B cell (primary cell): ENCODE results near the gene JAG2.

Experiments used
- CTCF ChIP-seq: fragments of 200-600 bp; IDR thresholded peaks from one replicate; pipeline ENCODE4 v1.8.0; 2022; ENCODE audit warnings: antibody characterized with exemption, mild to moderate bottlenecking
- EZH2 ChIP-seq: IDR thresholded peaks from 2 replicates; pipeline ENCODE4 v1.6.1; 2012; ENCODE audit warnings: borderline replicate concordance, low read depth, mild to moderate bottlenecking, moderate library complexity, low read length; ENCODE audit not compliant: insufficient read depth, poor library complexity, severe bottlenecking

GRCh38 chr14:105093038-105093430 lies 75.5 kb downstream of the JAG2 start:
- TF ChIP-seq EZH2, result no peak
- no peak for TF ChIP-seq CTCF
